HepG2 (cell line): ENCODE data around the gene STAMBPL1.

Experiments used
- ARNT2 ChIP-seq: sonication (generic); formaldehyde crosslinking; IDR thresholded peaks from 2 replicates; pipeline ENCODE4 v1.8.0; 2022; ENCODE audit warnings: mild to moderate bottlenecking, low read depth, missing genetic modification reagents, moderate library complexity
- POLR2A ChIP-seq, 2 experiments: IDR thresholded peaks; 2 replicates each; pipeline ENCODE4 v1.6.1; 2011; ENCODE audit warnings: low read depth in 2 of 2, low read length in 2 of 2, mild to moderate bottlenecking in 1 of 2, moderate library complexity in 1 of 2; ENCODE audit not compliant: insufficient read depth in 1 of 2
- ZNF230 ChIP-seq: sonication (generic); formaldehyde crosslinking; IDR thresholded peaks from 2 replicates; pipeline ENCODE4 v1.4.0; 2020; ENCODE audit warnings: mild to moderate bottlenecking, missing genetic modification reagents
- ZNF431 ChIP-seq: sonication (generic); formaldehyde crosslinking; IDR thresholded peaks from 2 replicates; pipeline ENCODE4 v1.9.0; 2022; ENCODE audit warnings: missing genetic modification reagents, low read depth, mild to moderate bottlenecking, borderline replicate concordance

DNA sequence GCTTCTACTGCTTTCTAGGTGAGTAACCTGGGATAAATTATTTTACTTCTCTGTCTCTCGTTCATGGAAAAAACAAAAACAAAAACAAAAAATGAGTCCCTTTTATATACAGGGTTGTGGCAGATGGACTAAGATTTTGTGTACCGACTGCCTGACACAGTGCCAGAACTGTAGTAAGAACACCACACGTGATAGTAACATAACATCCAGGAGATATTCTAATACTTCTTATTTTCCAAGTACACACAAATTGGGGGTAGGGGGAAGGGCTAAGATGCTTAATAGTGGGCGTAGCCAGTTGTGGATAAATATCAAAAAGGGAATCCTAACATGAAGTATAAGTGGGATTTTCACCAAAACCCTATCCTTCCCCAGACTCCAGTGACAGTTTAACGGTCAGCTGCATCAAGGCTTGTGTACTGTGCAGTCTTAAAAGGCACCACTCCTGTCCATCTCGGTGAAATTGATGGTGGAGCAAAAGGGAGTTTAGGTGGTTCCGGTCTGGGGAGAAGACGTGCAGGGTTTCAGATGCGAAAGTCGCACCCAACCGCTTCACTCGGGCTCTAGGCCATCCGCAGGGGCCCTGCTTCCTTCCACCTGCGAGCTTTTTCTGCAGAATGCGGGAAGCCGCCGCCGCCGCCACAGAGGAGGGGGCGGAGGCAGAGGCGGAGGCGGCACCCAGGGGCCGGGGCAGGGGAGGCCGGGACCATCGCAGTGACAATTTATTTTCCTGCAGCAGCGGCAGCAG, at the start of gene STAMBPL1:
- TF ChIP-seq ZNF431 (no peak), ZNF230 (no peak), ARNT2 (no peak), POLR2A (IDR thresholded peaks at IDR 0.05; ENCODE audit: insufficient read depth in 1 of 2, low read depth in 2 of 2, low read length in 2 of 2) (no peak)
